HCT116 (cell line): ENCODE data around the gene NOC2L. TPM values are rescaled to one million over a fixed set of nuclear protein-coding genes. Genes with fewer than 3 reads are reported as not detected.

ENCODE experiments used
- ATAC-seq: fragments of 200-7000 bp; cut with Tn5 transposase; 2 replicates; pipeline ENCODE4 v1.9.1; 2020; ENCODE audit warnings: mild to moderate bottlenecking, moderate library complexity
- BruUV-seq: library from RNA; stranded (reverse); fragments of 400-500 nt; replicated peaks from 2 replicates; lab custom pipeline; 2021; lab: Mats Ljungman, UMichigan
- CTCF ChIA-PET: fragments of 300-600 bp; sonication (Branson Sonifier 250); formaldehyde crosslinking; loops from one replicate; lab custom pipeline; 2021; ENCODE audit warnings: antibody characterized with exemption; lab: Charles Lee
- POLR2A ChIA-PET: fragments of 300-600, 350-600 bp; sonication (Branson Sonifier 250); formaldehyde crosslinking; loops from one replicate; lab custom pipeline; 2021; ENCODE audit warnings: antibody characterized with exemption; lab: Charles Lee
- RAD21 ChIA-PET, 2 experiments: fragments of 300-600 bp; sonication (Branson Sonifier 250); formaldehyde crosslinking; loops; one replicate each; lab custom pipeline; 2023; ENCODE audit warnings: low total read pairs in 2 of 2; ENCODE audit not compliant: uncharacterized antibody in 2 of 2, unreplicated experiment in 2 of 2, low non-redundant PET in 1 of 2; lab: Charles Lee
- DNase-seq: peaks from one replicate; pipeline ENCODE4 v3.0.0-alpha.2; 2010; ENCODE audit warnings: low read depth, low spot score
- H2AFZ ChIP-seq: fragments of 200-600 bp; shearing (Covaris generic), sonication (generic); 2 replicates; pipeline ENCODE4 v1.6.1; 2017; ENCODE audit warnings: low read depth, mixed run types, mixed read lengths, antibody characterized with exemption, low read length; ENCODE audit not compliant: poor library complexity, severe bottlenecking
- H3K27ac ChIP-seq: 2 replicates; pipeline ENCODE4 v1.5.1; 2012; ENCODE audit warnings: low read depth, low read length
- H3K27me3 ChIP-seq: fragments of 200-600 bp; sonication (generic); 2 replicates; pipeline ENCODE4 v1.6.1; 2016; ENCODE audit warnings: mixed run types, low read length, mixed read lengths; ENCODE audit not compliant: insufficient read depth
- H3K36me3 ChIP-seq, 2 experiments: fragments of 200-500 bp in 1 of 2; fragments of 200-600 bp in 1 of 2; sonication (Bioruptor generic) in 1 of 2; sonication (generic) in 1 of 2; 2 replicates each; pipeline versions ENCODE4 v1.5.1 to v1.6.1; 2014 to 2016; ENCODE audit warnings: low read length in 2 of 2, inconsistent platforms in 1 of 2, mixed read lengths in 1 of 2, mixed run types in 1 of 2; ENCODE audit not compliant: insufficient read depth in 2 of 2, control insufficient read depth in 1 of 2
- H3K4me1 ChIP-seq, 2 experiments: fragments of 200-600 bp in 1 of 2; sonication (generic) in 1 of 2; 2 replicates each; pipeline versions ENCODE4 v1.5.1 to v1.6.1; 2012 to 2017; ENCODE audit warnings: low read length in 2 of 2, inconsistent platforms in 1 of 2, mild to moderate bottlenecking in 1 of 2, mixed read lengths in 1 of 2, mixed run types in 1 of 2, moderate library complexity in 1 of 2; ENCODE audit not compliant: insufficient read depth in 2 of 2, control insufficient read depth in 1 of 2
- H3K4me2 ChIP-seq: fragments of 200-600 bp; sonication (generic); 2 replicates; pipeline ENCODE4 v1.6.1; 2017; ENCODE audit warnings: mixed run types, low read length, mixed read lengths
- H3K4me3 ChIP-seq, 2 experiments: fragments of 200-600 bp in 1 of 2; sonication (generic) in 1 of 2; replicated peaks in 1 of 2; 2 replicates each; pipeline ENCODE4 v1.5.1; 2011 to 2016; ENCODE audit warnings: low read length in 2 of 2, control low read depth in 1 of 2, low read depth in 1 of 2, mild to moderate bottlenecking in 1 of 2, mixed read lengths in 1 of 2, mixed run types in 1 of 2
- H3K79me2 ChIP-seq: fragments of 200-600 bp; sonication (generic); 2 replicates; pipeline ENCODE4 v1.6.1; 2017; ENCODE audit warnings: mild to moderate bottlenecking, mixed run types, low read length, moderate library complexity, mixed read lengths; ENCODE audit not compliant: insufficient read depth
- H3K9ac ChIP-seq: fragments of 200-600 bp; sonication (generic); 2 replicates; pipeline ENCODE4 v1.6.1; 2016; ENCODE audit warnings: low read length, mixed read lengths
- H3K9me2 ChIP-seq: fragments of 200-600 bp; sonication (generic), shearing (Covaris generic); 2 replicates; pipeline ENCODE4 v1.6.1; 2017; ENCODE audit warnings: mixed run types, mild to moderate bottlenecking, moderate library complexity; ENCODE audit not compliant: insufficient read depth
- H3K9me3 ChIP-seq, 2 experiments: fragments of 200-500 bp in 1 of 2; fragments of 200-600 bp in 1 of 2; sonication (Bioruptor generic) in 1 of 2; sonication (generic) in 1 of 2; 2 replicates each; pipeline ENCODE4 v1.6.1; 2014 to 2017; ENCODE audit warnings: low read length in 2 of 2, mixed read lengths in 2 of 2, inconsistent platforms in 1 of 2, low read depth in 1 of 2, mild to moderate bottlenecking in 1 of 2, mixed run types in 1 of 2, moderate library complexity in 1 of 2; ENCODE audit not compliant: control insufficient read depth in 1 of 2, insufficient read depth in 1 of 2
- H4K20me1 ChIP-seq: fragments of 200-600 bp; sonication (generic), shearing (Covaris generic); 2 replicates; pipeline ENCODE4 v1.6.1; 2017; ENCODE audit warnings: mixed run types, mild to moderate bottlenecking, moderate library complexity; ENCODE audit not compliant: insufficient read depth
- CBX3 ChIP-seq: IDR thresholded peaks from 2 replicates; pipeline ENCODE4 v1.6.1; 2012; ENCODE audit warnings: low read depth
- CEBPB ChIP-seq: IDR thresholded peaks from 2 replicates; pipeline ENCODE4 v1.6.1; 2012; ENCODE audit warnings: low read depth
- CTCF ChIP-seq, 3 experiments: fragments of 200-600 bp in 1 of 3; sonication (generic) in 1 of 3; IDR thresholded peaks in 2 of 3; conservative IDR thresholded peaks in 1 of 3; 2 replicates each; pipeline ENCODE4 v1.5.1; 2012 to 2017; ENCODE audit warnings: low read depth in 2 of 3, low read length in 2 of 3, antibody characterized with exemption in 1 of 3, borderline replicate concordance in 1 of 3, control low read depth in 1 of 3, mild to moderate bottlenecking in 1 of 3, mixed read lengths in 1 of 3, mixed run types in 1 of 3, moderate library complexity in 1 of 3; ENCODE audit not compliant: insufficient read depth in 1 of 3
- MAX ChIP-seq: IDR thresholded peaks from 2 replicates; pipeline ENCODE4 v1.6.1; 2012
- RAD21 ChIP-seq: IDR thresholded peaks from 2 replicates; pipeline ENCODE4 v1.6.1; 2012; ENCODE audit warnings: low read depth, mild to moderate bottlenecking
- REST ChIP-seq: IDR thresholded peaks from 2 replicates; pipeline ENCODE4 v1.6.1; 2012; ENCODE audit warnings: low read depth
- ZBTB33 ChIP-seq: IDR thresholded peaks from 2 replicates; pipeline ENCODE4 v1.6.1; 2011; ENCODE audit warnings: mild to moderate bottlenecking, low read length, moderate library complexity; ENCODE audit not compliant: insufficient replicate concordance; ENCODE audit errors: extremely low read depth
- intact Hi-C: fragments of 100-400 bp; cut with micrococcal nuclease; formaldehyde crosslinking; loops from 2 replicates; pipeline ENCODE4 v1.10.0; 2022
- total RNA-seq: library from RNA; stranded (reverse); gene quantifications from one replicate; pipeline ENCODE4 v1.2.1, GENCODE V29; 2021; ENCODE audit not compliant: unreplicated experiment

NOC2L gene
- total RNA-seq, 1 experiment from 2014 or later = 260 TPM

GRCh38 chr1:951364-951763 lies 7.7 kb downstream of the NOC2L start:
- no peak for TF ChIP-seq CEBPB
- TF ChIP-seq MAX = no peak
- TF ChIP-seq RAD21 = peak; percentile 37
- TF ChIP-seq ZBTB33 = no peak
- TF ChIP-seq CBX3 = no peak
- TF ChIP-seq CTCF (IDR thresholded peaks at IDR 0.05 in 2 of 3, conservative IDR thresholded peaks at IDR 0.05 in 1 of 3; ENCODE audit: borderline replicate concordance in 1 of 3, insufficient read depth in 1 of 3, low read depth in 2 of 3, low read length in 2 of 3) = peak in 2 of 3 experiments; percentile 46 to 55; a peak in 5 of 6 replicates
- no peak for TF ChIP-seq REST
- ChIA-PET CTCF (no interaction called here), RAD21 (no interaction called here), POLR2A (no interaction called here)
- no peaks in the 10 kb centered on the region for H3K27me3 ChIP-seq
- no peaks in the 10 kb centered on the region for H3K9me2 ChIP-seq
- no peak overlapping the region for H3K9ac ChIP-seq
- peaks cover 44 to 83% of the 10 kb centered on the region in 2 experiments for H3K36me3 ChIP-seq
- H3K4me2 ChIP-seq = no peak overlapping the region
- no peaks in the 10 kb centered on the region for H3K9me3 ChIP-seq
- H3K4me1 ChIP-seq = no peaks in the 10 kb centered on the region
- H2AFZ ChIP-seq = no peak overlapping the region
- no peak for DNase-seq
- H3K79me2 ChIP-seq = peaks cover 39% of the 10 kb centered on the region
- no peaks in the 10 kb centered on the region for H4K20me1 ChIP-seq
- no peak overlapping the region for H3K27ac ChIP-seq
- ATAC-seq = peak; percentile 71
- intact Hi-C loops = no loop called here
- no peak overlapping the region for H3K4me3 ChIP-seq
- BruUV-seq = no TSS peak
